H1 (cell line): ENCODE measurements around the gene NFATC1.

Source experiments
- GTF2F1 ChIP-seq: IDR thresholded peaks from 2 replicates; pipeline ENCODE4 v1.6.1; 2012; ENCODE audit warnings: low read depth, low read length, improper control_type of control experiment, borderline replicate concordance
- TF ChIP-seq, protein P1 (sequence below), 3 experiments: IDR thresholded peaks; 1 replicate in 2 of 3; 2 replicates in 1 of 3; pipeline versions ENCODE4 v1.5.1 to v1.6.1; 2011; ENCODE audit warnings: low read length in 3 of 3, mild to moderate bottlenecking in 3 of 3, inconsistent platforms in 2 of 3, low read depth in 1 of 3, moderate library complexity in 1 of 3; ENCODE audit not compliant: insufficient read depth in 1 of 3; ENCODE audit errors: control extremely low read depth in 1 of 3

DNA sequence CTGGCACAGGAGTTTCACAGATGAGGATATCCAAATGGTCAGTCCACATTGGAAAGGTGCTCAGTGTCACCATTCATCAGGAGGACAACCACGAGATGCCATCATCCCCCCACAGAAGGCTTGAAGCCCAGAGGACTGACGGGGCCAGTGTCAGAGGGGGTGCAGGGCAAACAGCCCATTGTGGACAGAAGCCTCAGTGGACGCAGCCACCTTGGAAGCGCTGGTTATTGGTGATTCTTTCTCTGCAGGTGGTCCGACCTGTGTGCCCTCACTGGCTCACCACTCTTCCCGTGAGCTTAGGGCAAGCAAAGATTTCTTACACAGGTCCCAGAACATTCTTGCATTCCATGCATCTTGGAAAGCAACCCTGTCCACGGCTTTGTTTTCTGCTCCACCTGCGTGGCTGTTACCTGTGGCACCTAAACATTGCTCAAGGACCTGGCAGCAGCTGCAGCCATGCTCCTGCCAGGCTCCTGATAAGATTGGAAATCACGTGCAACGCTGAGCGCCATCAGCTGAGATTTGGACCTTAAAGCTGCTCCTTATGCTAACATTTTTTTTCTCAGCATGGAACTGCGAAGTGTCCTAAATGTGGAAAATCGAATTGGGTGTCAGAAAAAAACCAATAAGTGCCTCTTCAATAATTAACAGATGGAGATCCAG lies 172.9 kb downstream of the NFATC1 start:
- TF ChIP-seq GTF2F1, result no peak
- TF ChIP-seq, protein P1, sequence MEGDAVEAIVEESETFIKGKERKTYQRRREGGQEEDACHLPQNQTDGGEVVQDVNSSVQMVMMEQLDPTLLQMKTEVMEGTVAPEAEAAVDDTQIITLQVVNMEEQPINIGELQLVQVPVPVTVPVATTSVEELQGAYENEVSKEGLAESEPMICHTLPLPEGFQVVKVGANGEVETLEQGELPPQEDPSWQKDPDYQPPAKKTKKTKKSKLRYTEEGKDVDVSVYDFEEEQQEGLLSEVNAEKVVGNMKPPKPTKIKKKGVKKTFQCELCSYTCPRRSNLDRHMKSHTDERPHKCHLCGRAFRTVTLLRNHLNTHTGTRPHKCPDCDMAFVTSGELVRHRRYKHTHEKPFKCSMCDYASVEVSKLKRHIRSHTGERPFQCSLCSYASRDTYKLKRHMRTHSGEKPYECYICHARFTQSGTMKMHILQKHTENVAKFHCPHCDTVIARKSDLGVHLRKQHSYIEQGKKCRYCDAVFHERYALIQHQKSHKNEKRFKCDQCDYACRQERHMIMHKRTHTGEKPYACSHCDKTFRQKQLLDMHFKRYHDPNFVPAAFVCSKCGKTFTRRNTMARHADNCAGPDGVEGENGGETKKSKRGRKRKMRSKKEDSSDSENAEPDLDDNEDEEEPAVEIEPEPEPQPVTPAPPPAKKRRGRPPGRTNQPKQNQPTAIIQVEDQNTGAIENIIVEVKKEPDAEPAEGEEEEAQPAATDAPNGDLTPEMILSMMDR (IDR thresholded peaks at IDR 0.05; ENCODE audit: control extremely low read depth in 1 of 3, insufficient read depth in 1 of 3, low read depth in 1 of 3, low read length in 3 of 3), result no peak
